ENCODE results near the gene PGM5.
A peak's percentile ranks its signal among the peaks of the same experiment; 100 is the strongest.

The PGM5 gene

GRCh38 chr9:68577774-68578591 is 221.6 kb downstream of the PGM5 start:
- DNase-seq (ENCODE audit: insufficient read length) (no peak), FAIRE-seq (peak; percentile 58)
- TF ChIP-seq POLR2AphosphoS5 (IDR thresholded peaks at IDR 0.05; ENCODE audit: low read depth, low read length) = no peak
- no peak for TF ChIP-seq POLR2A (IDR thresholded peaks at IDR 0.05; ENCODE audit: low read depth, low read length)
- TF ChIP-seq TAF1 (IDR thresholded peaks at IDR 0.05; ENCODE audit: borderline replicate concordance, low read depth, low read length) = no peak
